Measurements from ENCODE around the gene PDIA6.

Gene PDIA6

GRCh38 chr2:10778724-10779115, 33.9 kb downstream of the PDIA6 start:
- DNase-seq = no peak

GRCh38 chr2:10777842-10778723, 34.5 kb downstream of the PDIA6 start:
- no peak for DNase-seq

- no peak for DNase-seq
Measured at GRCh38 chr2:10777111-10777841, 35.3 kb downstream of the PDIA6 start.

- no peak for DNase-seq
Measured at GRCh38 chr2:10776231-10776977, 36.2 kb downstream of the PDIA6 start.

GRCh38 chr2:10775831-10776230, 36.8 kb downstream of the PDIA6 start:
- DNase-seq = no peak

GRCh38 chr2:10775021-10775780, 37.4 kb downstream of the PDIA6 start:
- DNase-seq = no peak

GRCh38 chr2:10774394-10774793, 38.2 kb downstream of the PDIA6 start:
- DNase-seq = no peak

- DNase-seq = no peak
Measured at GRCh38 chr2:10773821-10774341, 38.7 kb downstream of the PDIA6 start.

- no peak for DNase-seq
Measured at GRCh38 chr2:10772868-10773215, 39.7 kb downstream of the PDIA6 start.

- no peak for DNase-seq
Measured at GRCh38 chr2:10772201-10772867, 40.3 kb downstream of the PDIA6 start.

GRCh38 chr2:10771786-10772185, 40.8 kb downstream of the PDIA6 start:
- DNase-seq = no peak

GRCh38 chr2:10770956-10771750, 41.4 kb downstream of the PDIA6 start:
- DNase-seq = no peak

GRCh38 chr2:10768063-10768507, 44.5 kb downstream of the PDIA6 start:
- DNase-seq = no peak

GRCh38 chr2:10765914-10766313, 46.7 kb downstream of the PDIA6 start:
- no peak for DNase-seq

- DNase-seq = no peak
Measured at GRCh38 chr2:10765461-10765860, 47.1 kb downstream of the PDIA6 start.

GRCh38 chr2:10764896-10765295, 47.7 kb downstream of the PDIA6 start:
- no peak for DNase-seq

GRCh38 chr2:10764096-10764785, 48.3 kb downstream of the PDIA6 start:
- no peak for DNase-seq

- no peak for DNase-seq
Measured at GRCh38 chr2:10763461-10763800, 49.2 kb downstream of the PDIA6 start.

GRCh38 chr2:10762651-10763460, 49.7 kb downstream of the PDIA6 start:
- no peak for DNase-seq

GRCh38 chr2:10761591-10761990, 51.0 kb downstream of the PDIA6 start:
- DNase-seq = no peak

Data from DMS 273 treated with DMSO at 0.1 percent for 48 hours (cell line).